HFFc6 (cell line): ENCODE results near the gene RANBP17. TPM values are rescaled to one million over a fixed set of nuclear protein-coding genes. Genes with fewer than 3 reads are reported as not detected.

Experiments
- DNase-seq: peaks from one replicate; pipeline ENCODE4 v3.0.0-alpha.2; 2018
- H3K27ac Mint-ChIP-seq: 2 replicates; pipeline ENCODE4 v1.8.0; 2020; ENCODE audit warnings: mild to moderate bottlenecking, mixed read lengths
- H3K27me3 Mint-ChIP-seq: 2 replicates; pipeline ENCODE4 v1.8.0; 2021; ENCODE audit warnings: mild to moderate bottlenecking, moderate library complexity, mixed read lengths; ENCODE audit not compliant: insufficient read depth
- H3K36me3 Mint-ChIP-seq: 2 replicates; pipeline ENCODE4 v1.8.0; 2021; ENCODE audit warnings: low read depth, mixed read lengths
- H3K4me1 Mint-ChIP-seq: 2 replicates; pipeline ENCODE4 v1.8.0; 2020; ENCODE audit warnings: low read depth, mixed read lengths
- H3K4me3 Mint-ChIP-seq: 2 replicates; pipeline ENCODE4 v1.8.0; 2020; ENCODE audit warnings: mild to moderate bottlenecking, moderate library complexity, mixed read lengths
- H3K9me3 Mint-ChIP-seq: 2 replicates; pipeline ENCODE4 v1.8.0; 2020; ENCODE audit warnings: mild to moderate bottlenecking, mixed read lengths
- total RNA-seq, 6 experiments: library from RNA; stranded (reverse); fragmentation: NEBNext Ultra II Directional; extraction: Animal tissue kit (Norgen Biotek cat#: 25700); gene quantifications; 2 replicates in 1 of 6; 3 replicates in 5 of 6; pipeline ENCODE4 v1.2.3, GENCODE V29; 2021
- TF ChIP-seq, protein P1 (sequence below): fragments of 200-600 bp; sonication (generic); IDR thresholded peaks from 2 replicates; pipeline ENCODE4 v1.5.0; 2021; ENCODE audit warnings: antibody characterized with exemption, mild to moderate bottlenecking

Gene RANBP17
- total RNA-seq, 6 experiments from 2014 or later: 3.3 to 7.2 (median 4.9) TPM

GRCh38 chr5:171314728-171315385 is 453.0 kb downstream of the RANBP17 start:
- H3K9me3 Mint-ChIP-seq: no peaks in the 10 kb centered on the region; the same call in 1 of the 2 replicates
- TF ChIP-seq, protein P1, sequence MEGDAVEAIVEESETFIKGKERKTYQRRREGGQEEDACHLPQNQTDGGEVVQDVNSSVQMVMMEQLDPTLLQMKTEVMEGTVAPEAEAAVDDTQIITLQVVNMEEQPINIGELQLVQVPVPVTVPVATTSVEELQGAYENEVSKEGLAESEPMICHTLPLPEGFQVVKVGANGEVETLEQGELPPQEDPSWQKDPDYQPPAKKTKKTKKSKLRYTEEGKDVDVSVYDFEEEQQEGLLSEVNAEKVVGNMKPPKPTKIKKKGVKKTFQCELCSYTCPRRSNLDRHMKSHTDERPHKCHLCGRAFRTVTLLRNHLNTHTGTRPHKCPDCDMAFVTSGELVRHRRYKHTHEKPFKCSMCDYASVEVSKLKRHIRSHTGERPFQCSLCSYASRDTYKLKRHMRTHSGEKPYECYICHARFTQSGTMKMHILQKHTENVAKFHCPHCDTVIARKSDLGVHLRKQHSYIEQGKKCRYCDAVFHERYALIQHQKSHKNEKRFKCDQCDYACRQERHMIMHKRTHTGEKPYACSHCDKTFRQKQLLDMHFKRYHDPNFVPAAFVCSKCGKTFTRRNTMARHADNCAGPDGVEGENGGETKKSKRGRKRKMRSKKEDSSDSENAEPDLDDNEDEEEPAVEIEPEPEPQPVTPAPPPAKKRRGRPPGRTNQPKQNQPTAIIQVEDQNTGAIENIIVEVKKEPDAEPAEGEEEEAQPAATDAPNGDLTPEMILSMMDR: peak; percentile 9; the same call in 1 of the 2 replicates
- peaks cover 33% of the 10 kb centered on the region for H3K4me1 Mint-ChIP-seq
- no peak for DNase-seq
- H3K36me3 Mint-ChIP-seq: no peaks in the 10 kb centered on the region; the same call in 1 of the 2 replicates
- H3K27me3 Mint-ChIP-seq: peaks cover 73% of the 10 kb centered on the region
- peak overlapping the region; percentile 74; the same call in 1 of the 2 replicates for H3K4me3 Mint-ChIP-seq
- H3K27ac Mint-ChIP-seq: no peak overlapping the region

DNA sequence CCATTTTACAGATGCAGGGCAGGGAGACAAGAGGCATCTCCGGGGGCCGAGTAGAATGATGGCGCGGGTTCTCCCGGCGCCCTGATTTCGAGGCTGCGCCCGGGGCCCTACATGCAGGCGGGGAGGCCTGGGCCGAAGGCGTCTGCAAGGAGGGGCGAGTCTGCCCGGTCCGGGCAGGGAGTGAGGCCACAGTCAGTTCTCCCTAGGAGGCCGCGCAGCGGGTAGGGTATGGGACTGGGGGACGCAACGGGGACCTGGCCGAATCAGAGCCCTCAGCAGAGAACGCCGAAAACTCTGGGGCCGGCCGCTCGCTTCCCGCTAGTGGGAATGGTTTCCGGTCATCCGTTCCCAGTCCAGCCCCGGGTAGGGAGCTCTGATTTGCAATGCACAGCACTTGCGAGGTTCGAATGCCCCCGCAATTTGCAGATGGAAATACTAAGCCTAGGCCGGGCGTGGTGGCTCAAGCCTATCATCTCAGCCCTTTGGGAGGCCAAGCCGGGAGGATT is 453.6 kb downstream of the RANBP17 start:
- peaks cover 73% of the 10 kb centered on the region for H3K27me3 Mint-ChIP-seq
- H3K9me3 Mint-ChIP-seq: no peaks in the 10 kb centered on the region; the same call in 1 of the 2 replicates
- H3K4me3 Mint-ChIP-seq: peak overlapping the region; percentile 74; the same call in 1 of the 2 replicates
- no peak overlapping the region for H3K27ac Mint-ChIP-seq
- H3K36me3 Mint-ChIP-seq: no peaks in the 10 kb centered on the region; the same call in 1 of the 2 replicates
- TF ChIP-seq, protein P1: no peak
- DNase-seq: no peak
- H3K4me1 Mint-ChIP-seq: peaks cover 32% of the 10 kb centered on the region

- TF ChIP-seq, protein P1: no peak
- Mint-ChIP-seq H3K27ac (no peak overlapping the region), H3K27me3 (peaks cover 73% of the 10 kb centered on the region), H3K4me3 (peak overlapping the region; percentile 74), H3K36me3 (no peaks in the 10 kb centered on the region), H3K4me1 (peaks cover 27% of the 10 kb centered on the region), H3K9me3 (no peaks in the 10 kb centered on the region; the same call in 1 of the 2 replicates)
- no peak for DNase-seq
These were observed 454.1 kb downstream of the RANBP17 start for GRCh38 chr5:171315925-171316257.

- H3K9me3 Mint-ChIP-seq: no peaks in the 10 kb centered on the region; the same call in 1 of the 2 replicates
- no peak for DNase-seq
These were observed 454.7 kb downstream of the RANBP17 start for GRCh38 chr5:171316258-171317121.

DNA sequence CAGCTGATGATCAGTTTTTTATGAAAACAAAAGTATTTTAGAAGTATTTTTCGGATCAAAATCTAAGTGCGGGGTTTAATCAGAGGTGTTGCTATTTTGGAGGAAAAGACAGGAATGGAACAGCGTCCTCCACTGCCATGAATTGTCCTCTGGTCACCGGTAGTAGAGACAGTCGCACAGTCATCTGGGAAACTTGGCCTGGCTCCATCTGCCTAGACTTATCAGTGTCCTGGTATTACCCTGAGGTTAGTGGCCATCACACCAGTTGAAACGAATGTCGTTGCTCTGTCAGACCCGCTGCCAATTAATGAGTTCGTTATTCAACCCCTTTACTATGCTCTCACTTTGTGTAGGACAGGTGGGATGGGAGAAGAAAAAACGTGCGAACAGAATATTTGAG is 455.4 kb downstream of the RANBP17 start:
- TF ChIP-seq, protein P1: no peak
- H3K36me3 Mint-ChIP-seq: no peaks in the 10 kb centered on the region
- DNase-seq: no peak
- H3K4me1 Mint-ChIP-seq: peaks cover 27% of the 10 kb centered on the region
- H3K9me3 Mint-ChIP-seq: no peaks in the 10 kb centered on the region; the same call in 1 of the 2 replicates
- H3K27me3 Mint-ChIP-seq: peaks cover 79% of the 10 kb centered on the region
- no peak overlapping the region for H3K4me3 Mint-ChIP-seq
- H3K27ac Mint-ChIP-seq: no peak overlapping the region

More at GRCh38 chr5:171316258-171317121, 454.7 kb downstream of the RANBP17 start:
- no peaks in the 10 kb centered on the region for H3K36me3 Mint-ChIP-seq
- H3K4me1 Mint-ChIP-seq: peaks cover 27% of the 10 kb centered on the region
- H3K4me3 Mint-ChIP-seq: peak overlapping the region; percentile 74
- TF ChIP-seq, protein P1: no peak
- peaks cover 75% of the 10 kb centered on the region for H3K27me3 Mint-ChIP-seq
- no peak overlapping the region for H3K27ac Mint-ChIP-seq
